BJ (cell line): ENCODE data around the gene ARL15. TPM values are rescaled to one million over a fixed set of nuclear protein-coding genes. Genes with fewer than 3 reads are reported as not detected.

Source experiments
- CTCF ChIA-PET: fragments of 350-600 bp; formaldehyde crosslinking; extraction: SDS; loops from one replicate; lab custom pipeline; 2021; ENCODE audit warnings: antibody characterized with exemption, inconsistent platforms; lab: Yijun Ruan, JAX
- POLR2A ChIA-PET: fragments of 300-600 bp; sonication (Branson Sonifier 250); formaldehyde crosslinking; extraction: SDS; loops from one replicate; lab custom pipeline; 2021; ENCODE audit warnings: antibody characterized with exemption; lab: Charles Lee
- DNase-seq: peaks from one replicate; pipeline ENCODE4 v3.0.0-alpha.2; 2011; ENCODE audit warnings: low read depth
- H3K27me3 ChIP-seq: 2 replicates; pipeline ENCODE4 v1.6.0; 2011; ENCODE audit warnings: low read length; ENCODE audit not compliant: control insufficient read depth, insufficient read depth
- H3K36me3 ChIP-seq: 2 replicates; pipeline ENCODE4 v1.5.1; 2011; ENCODE audit warnings: low read length; ENCODE audit not compliant: control insufficient read depth, insufficient read depth
- H3K4me3 ChIP-seq: 2 replicates; pipeline ENCODE4 v1.5.1; 2011; ENCODE audit warnings: low read depth, mild to moderate bottlenecking, control low read depth, low read length
- polyA plus RNA-seq: library from polyadenylated mRNA; depleted of rRNA; stranded (reverse); fragments of >200 nt; gene quantifications from 2 replicates; pipeline ENCODE4 v1.2.3, GENCODE V29; 2011
- TF ChIP-seq, protein P1 (sequence below): IDR thresholded peaks from 2 replicates; pipeline ENCODE4 v1.5.1; 2011; ENCODE audit warnings: low read depth, mild to moderate bottlenecking, control low read depth, inconsistent platforms, low read length, moderate library complexity; ENCODE audit not compliant: insufficient read depth

ARL15 gene
- polyA plus RNA-seq, 1 experiment = 11.9 TPM

DNA sequence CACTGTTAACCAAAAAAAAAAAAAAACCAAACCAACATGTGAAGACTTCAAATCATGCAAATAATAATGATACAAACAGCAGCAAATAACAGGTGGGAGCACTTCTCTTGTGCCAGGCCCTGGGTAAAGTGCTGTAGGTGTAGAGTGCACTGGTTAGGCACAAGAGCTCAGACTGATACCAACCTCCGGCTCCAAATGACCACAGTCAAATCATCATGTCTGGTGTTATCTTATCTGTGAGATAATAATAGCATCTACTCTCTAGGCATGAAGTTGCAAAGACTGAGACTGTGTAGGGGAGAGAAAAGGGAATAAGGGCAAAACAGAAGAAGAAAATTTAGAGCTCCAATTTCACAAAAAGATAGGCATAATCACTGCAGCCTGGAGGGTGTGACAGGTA lies 159.5 kb downstream of the ARL15 start:
- ChIA-PET CTCF (no interaction called here), POLR2A (no interaction called here)
- no peak overlapping the region for H3K4me3 ChIP-seq
- TF ChIP-seq, protein P1, sequence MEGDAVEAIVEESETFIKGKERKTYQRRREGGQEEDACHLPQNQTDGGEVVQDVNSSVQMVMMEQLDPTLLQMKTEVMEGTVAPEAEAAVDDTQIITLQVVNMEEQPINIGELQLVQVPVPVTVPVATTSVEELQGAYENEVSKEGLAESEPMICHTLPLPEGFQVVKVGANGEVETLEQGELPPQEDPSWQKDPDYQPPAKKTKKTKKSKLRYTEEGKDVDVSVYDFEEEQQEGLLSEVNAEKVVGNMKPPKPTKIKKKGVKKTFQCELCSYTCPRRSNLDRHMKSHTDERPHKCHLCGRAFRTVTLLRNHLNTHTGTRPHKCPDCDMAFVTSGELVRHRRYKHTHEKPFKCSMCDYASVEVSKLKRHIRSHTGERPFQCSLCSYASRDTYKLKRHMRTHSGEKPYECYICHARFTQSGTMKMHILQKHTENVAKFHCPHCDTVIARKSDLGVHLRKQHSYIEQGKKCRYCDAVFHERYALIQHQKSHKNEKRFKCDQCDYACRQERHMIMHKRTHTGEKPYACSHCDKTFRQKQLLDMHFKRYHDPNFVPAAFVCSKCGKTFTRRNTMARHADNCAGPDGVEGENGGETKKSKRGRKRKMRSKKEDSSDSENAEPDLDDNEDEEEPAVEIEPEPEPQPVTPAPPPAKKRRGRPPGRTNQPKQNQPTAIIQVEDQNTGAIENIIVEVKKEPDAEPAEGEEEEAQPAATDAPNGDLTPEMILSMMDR = no peak
- H3K27me3 ChIP-seq = no peaks in the 10 kb centered on the region
- H3K36me3 ChIP-seq = no peaks in the 10 kb centered on the region
- DNase-seq = no peak

DNA sequence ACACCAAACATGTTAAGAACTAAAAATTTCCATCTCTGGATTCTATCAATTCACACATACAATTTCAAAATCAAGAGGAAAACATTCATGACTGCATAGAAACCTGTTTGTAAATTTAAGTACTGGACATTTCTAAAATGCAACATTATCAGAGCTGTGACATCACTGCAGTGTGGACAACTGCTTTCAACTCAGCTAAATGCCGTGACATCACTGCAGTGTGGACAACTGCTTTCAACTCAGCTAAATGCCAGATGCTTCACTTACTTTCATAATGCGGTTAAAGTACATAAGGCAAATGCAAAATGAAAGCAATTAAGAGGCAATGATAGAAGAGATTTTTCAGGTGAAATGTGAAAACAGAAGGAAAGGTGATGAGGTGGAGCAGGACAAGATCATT lies 161.5 kb downstream of the ARL15 start:
- no peak for DNase-seq
- no peaks in the 10 kb centered on the region for H3K27me3 ChIP-seq
- ChIA-PET POLR2A (no interaction called here), CTCF (no interaction called here)
- no peaks in the 10 kb centered on the region for H3K36me3 ChIP-seq
- no peak overlapping the region for H3K4me3 ChIP-seq
- TF ChIP-seq, protein P1 = no peak

DNA sequence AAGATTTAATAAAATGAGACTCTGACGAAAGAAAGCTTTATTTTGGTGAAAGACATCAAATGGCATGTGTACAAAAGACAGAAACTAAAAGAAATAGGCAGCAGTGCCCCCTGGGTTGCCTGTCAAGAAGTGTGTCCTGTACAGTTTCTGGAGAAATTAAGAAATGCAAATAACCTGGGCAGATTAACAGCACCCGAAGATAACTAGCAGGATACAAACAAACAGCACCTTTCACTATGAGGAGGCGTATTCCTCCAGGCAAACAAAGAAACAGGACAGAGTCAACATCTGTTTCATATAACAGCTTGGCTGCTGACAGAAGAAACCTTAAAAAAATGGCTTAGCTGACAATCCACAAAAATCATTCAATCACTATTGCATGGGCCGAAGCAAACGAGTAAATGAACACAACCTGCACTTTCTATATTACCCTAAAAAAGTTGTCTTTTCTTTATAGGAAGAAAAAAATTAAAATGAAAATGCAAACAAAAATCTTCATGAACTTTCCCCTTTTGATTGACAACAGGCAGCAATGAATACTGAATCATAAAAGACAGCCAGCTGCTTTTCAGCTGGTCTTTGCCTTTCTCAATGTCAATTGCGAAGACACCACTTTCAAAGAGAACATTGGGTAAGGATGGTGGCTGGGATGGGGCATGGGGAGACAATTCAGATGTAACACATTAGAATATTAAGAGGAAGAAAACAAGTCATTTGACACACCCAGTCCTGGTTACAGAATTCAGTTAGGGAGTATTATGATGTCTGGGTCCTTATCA lies 162.1 kb downstream of the ARL15 start:
- POLR2A ChIA-PET = no interaction called here
- no peak for DNase-seq

DNA sequence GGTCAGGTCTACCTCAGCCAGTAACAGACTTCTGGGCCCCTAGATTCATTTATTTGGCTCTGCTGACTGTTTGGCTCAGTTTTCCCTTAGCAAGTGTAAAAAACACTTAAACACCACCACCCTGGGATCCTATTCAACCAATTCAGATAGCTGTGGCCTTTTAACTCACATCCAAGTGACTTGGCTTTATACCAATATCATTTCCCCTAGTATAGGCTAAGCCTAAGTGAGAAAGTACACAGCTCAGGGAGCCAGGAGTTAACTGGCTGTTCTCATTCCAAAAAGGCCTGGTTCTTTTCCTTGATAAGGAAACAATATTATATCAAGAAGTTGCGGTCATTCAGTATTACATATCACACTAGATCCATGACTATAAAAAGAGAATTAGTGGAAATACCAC lies 163.5 kb downstream of the ARL15 start:
- CTCF ChIA-PET = no interaction called here
- POLR2A ChIA-PET = no interaction called here
- H3K4me3 ChIP-seq = no peak overlapping the region
- TF ChIP-seq, protein P1 = no peak
- no peaks in the 10 kb centered on the region for H3K36me3 ChIP-seq
- no peak for DNase-seq
- H3K27me3 ChIP-seq = no peaks in the 10 kb centered on the region

More for the DNA sequence above, 162.1 kb downstream of the ARL15 start:
- CTCF ChIA-PET = interaction anchor here (0.9 to 1.1 kb wide), 2 partner anchors 9 to 12 kb away, joined by 4 read pairs; no protein-coding TSS in a partner anchor
- no peak overlapping the region for H3K4me3 ChIP-seq
- no peaks in the 10 kb centered on the region for H3K36me3 ChIP-seq
- no peaks in the 10 kb centered on the region for H3K27me3 ChIP-seq
- TF ChIP-seq, protein P1 = peak; percentile 39

DNA sequence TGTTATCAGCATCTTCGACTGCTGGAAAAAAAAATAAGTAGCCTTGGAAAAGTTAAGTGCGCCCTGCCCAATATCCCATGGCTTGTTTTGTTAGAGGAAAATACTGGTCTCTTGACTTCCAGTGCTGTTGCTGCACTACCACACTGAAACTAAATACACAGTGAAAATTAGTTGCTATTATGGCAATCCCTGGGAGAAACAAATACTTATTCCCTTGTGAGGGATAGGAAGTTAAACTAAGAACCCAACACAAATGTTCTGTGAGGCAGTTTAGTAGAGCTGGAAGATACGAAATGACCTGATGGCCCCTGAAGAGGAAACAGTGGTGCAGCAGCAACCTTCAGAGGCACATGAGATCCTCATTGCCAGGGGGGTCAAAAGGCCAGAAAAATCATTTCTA lies 164.0 kb downstream of the ARL15 start:
- CTCF ChIA-PET = no interaction called here
- Histone ChIP-seq H3K27me3 (no peaks in the 10 kb centered on the region), H3K4me3 (no peak overlapping the region), H3K36me3 (no peaks in the 10 kb centered on the region)
- DNase-seq = no peak
- POLR2A ChIA-PET = no interaction called here
- TF ChIP-seq, protein P1 = no peak
